ENCODE measurements around the gene SVEP1.

Gene SVEP1

DNA sequence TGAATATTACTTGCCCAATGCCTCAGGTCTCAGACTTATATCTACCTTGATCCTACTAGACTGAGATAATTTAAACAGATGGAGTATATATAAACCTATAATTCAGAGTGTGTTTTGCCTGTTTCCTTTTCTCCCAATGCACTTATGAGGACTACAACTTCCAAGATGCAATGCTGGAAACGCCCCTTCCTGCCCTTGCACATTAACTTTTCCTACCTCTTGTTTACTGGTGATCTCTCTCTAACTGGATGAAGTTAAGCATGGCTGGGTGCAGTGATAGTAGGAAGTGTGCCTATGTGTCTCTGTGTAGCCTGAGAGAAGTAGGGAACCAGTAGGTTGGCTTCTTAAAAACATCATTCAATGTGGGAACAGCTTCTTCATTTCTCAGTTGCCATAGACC lies 115.2 kb downstream of the SVEP1 start:
- no peaks in the 10 kb centered on the region for H3K9me3 ChIP-seq (ENCODE audit: control insufficient read depth, low read length)
- TF ChIP-seq, protein P1, sequence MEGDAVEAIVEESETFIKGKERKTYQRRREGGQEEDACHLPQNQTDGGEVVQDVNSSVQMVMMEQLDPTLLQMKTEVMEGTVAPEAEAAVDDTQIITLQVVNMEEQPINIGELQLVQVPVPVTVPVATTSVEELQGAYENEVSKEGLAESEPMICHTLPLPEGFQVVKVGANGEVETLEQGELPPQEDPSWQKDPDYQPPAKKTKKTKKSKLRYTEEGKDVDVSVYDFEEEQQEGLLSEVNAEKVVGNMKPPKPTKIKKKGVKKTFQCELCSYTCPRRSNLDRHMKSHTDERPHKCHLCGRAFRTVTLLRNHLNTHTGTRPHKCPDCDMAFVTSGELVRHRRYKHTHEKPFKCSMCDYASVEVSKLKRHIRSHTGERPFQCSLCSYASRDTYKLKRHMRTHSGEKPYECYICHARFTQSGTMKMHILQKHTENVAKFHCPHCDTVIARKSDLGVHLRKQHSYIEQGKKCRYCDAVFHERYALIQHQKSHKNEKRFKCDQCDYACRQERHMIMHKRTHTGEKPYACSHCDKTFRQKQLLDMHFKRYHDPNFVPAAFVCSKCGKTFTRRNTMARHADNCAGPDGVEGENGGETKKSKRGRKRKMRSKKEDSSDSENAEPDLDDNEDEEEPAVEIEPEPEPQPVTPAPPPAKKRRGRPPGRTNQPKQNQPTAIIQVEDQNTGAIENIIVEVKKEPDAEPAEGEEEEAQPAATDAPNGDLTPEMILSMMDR (IDR thresholded peaks at IDR 0.05): no peak

DNA sequence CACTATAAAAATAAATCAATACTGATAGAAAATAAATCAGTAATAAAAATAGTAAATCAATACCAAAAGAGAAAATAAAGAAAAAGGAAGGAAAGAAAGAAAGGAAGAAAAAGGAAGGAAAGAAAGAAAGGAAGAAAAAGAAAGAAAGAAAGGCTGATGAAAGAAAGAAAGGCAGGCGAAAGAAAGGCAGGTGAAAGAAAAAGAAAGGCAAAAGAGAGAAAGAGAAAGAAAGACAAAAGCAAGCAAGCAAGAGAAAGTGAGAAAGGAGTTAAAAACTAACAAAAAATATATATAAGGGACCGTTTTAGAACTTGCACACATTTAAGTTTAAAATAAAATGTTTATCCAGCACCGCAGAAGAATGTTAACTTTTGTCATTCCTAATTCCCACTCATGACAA lies 116.0 kb downstream of the SVEP1 start:
- H3K4me3 ChIP-seq (ENCODE audit: low read depth, low read length): no peak overlapping the region
- no peak overlapping the region for H3K9ac ChIP-seq
- H3K27me3 ChIP-seq (ENCODE audit: control insufficient read depth, insufficient read depth, low read length): no peaks in the 10 kb centered on the region
- H2AFZ ChIP-seq: no peak overlapping the region
- H3K79me2 ChIP-seq: no peaks in the 10 kb centered on the region
- no peak overlapping the region for H3K4me2 ChIP-seq (ENCODE audit: low read length)
- TF ChIP-seq, protein P1 (IDR thresholded peaks at IDR 0.05): no peak
- H3K4me1 ChIP-seq: no peaks in the 10 kb centered on the region
- no peaks in the 10 kb centered on the region for H3K9me3 ChIP-seq (ENCODE audit: control insufficient read depth, low read length)
- H3K36me3 ChIP-seq (ENCODE audit: control insufficient read depth, insufficient read depth, low read length): no peaks in the 10 kb centered on the region
- no peak overlapping the region for H3K27ac ChIP-seq

More for the DNA sequence above, 115.2 kb downstream of the SVEP1 start:
- Histone ChIP-seq H3K9ac (no peak overlapping the region), H2AFZ (no peak overlapping the region), H3K4me3 (ENCODE audit: low read depth, low read length) (no peak overlapping the region), H3K27me3 (ENCODE audit: control insufficient read depth, insufficient read depth, low read length) (no peaks in the 10 kb centered on the region), H3K4me2 (ENCODE audit: low read length) (no peak overlapping the region), H3K36me3 (ENCODE audit: control insufficient read depth, insufficient read depth, low read length) (no peaks in the 10 kb centered on the region), H3K79me2 (no peaks in the 10 kb centered on the region), H3K27ac (no peak overlapping the region), H3K4me1 (no peaks in the 10 kb centered on the region)

DNA sequence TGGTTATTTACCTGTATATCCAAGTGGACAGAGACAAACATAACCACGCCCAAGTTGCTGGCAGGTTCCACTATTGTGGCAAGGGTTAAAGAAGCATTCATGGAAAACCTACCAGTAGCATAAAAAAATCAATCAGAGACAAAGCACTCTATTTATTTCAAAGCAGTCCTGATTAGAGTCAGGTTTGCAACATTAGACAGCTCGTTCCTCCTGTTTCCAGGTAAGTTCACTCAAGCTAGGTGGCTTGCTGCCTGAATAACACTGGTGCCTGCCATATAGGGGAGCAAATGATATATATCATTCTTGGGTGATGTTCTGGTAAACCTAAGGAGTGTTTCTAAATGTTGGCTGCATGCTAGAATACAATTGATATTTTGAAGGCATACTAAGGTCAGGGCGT lies 122.3 kb downstream of the SVEP1 start:
- no peak overlapping the region for H3K9ac ChIP-seq
- no peak overlapping the region for H3K27ac ChIP-seq
- no peak overlapping the region for H3K4me3 ChIP-seq (ENCODE audit: low read depth, low read length)
- no peaks in the 10 kb centered on the region for H3K36me3 ChIP-seq (ENCODE audit: control insufficient read depth, insufficient read depth, low read length)
- H3K9me3 ChIP-seq (ENCODE audit: control insufficient read depth, low read length): no peaks in the 10 kb centered on the region
- H3K4me2 ChIP-seq (ENCODE audit: low read length): no peak overlapping the region
- no peaks in the 10 kb centered on the region for H3K79me2 ChIP-seq
- no peaks in the 10 kb centered on the region for H3K4me1 ChIP-seq
- no peak overlapping the region for H2AFZ ChIP-seq
- TF ChIP-seq, protein P1 (IDR thresholded peaks at IDR 0.05): no peak
- H3K27me3 ChIP-seq (ENCODE audit: control insufficient read depth, insufficient read depth, low read length): no peaks in the 10 kb centered on the region

DNA sequence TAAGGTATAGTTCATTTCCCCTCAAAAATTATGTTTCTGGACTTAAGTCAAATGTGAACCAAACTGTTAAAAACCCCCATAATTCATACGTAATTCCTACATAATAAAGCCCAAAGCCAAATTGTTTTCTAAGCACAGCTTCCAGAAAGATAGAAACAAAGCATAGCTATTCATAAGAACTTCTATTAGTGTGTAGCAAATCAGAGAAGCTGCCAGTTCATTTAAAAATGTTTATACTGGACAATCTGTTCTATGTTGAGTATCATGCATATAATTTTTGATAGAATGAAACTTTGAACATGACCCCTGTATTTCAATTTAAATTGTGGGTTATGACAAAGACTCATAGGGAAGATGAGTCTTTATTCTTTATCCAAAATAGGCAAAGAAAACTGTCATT lies 122.9 kb downstream of the SVEP1 start:
- H3K4me3 ChIP-seq (ENCODE audit: low read depth, low read length): no peak overlapping the region
- H3K9ac ChIP-seq: no peak overlapping the region
- no peaks in the 10 kb centered on the region for H3K27me3 ChIP-seq (ENCODE audit: control insufficient read depth, insufficient read depth, low read length)
- no peaks in the 10 kb centered on the region for H3K9me3 ChIP-seq (ENCODE audit: control insufficient read depth, low read length)
- H3K4me2 ChIP-seq (ENCODE audit: low read length): no peak overlapping the region
- H3K4me1 ChIP-seq: no peaks in the 10 kb centered on the region
- no peak overlapping the region for H3K27ac ChIP-seq
- no peaks in the 10 kb centered on the region for H3K79me2 ChIP-seq
- no peak overlapping the region for H2AFZ ChIP-seq
- TF ChIP-seq, protein P1 (IDR thresholded peaks at IDR 0.05): no peak
- H3K36me3 ChIP-seq (ENCODE audit: control insufficient read depth, insufficient read depth, low read length): no peaks in the 10 kb centered on the region

DNA sequence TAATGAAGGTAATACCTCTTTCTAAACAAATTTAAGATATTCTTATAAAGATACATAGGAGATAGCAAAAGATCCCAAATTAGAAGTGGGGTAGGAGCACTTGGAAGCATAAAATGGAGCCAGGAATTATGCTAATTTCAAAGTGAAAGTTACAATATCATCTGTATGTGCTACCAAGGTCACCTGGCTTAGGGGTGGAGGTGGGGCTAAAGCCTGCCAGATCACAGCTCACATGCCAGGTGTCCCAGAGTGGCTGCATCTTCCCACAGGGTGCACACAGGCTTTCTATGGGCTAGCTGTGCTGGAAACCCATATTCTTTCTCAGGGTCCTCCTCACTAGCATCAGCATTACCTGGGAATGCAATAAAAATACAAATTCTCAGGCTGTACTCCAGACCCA lies 123.7 kb downstream of the SVEP1 start:
- no peaks in the 10 kb centered on the region for H3K9me3 ChIP-seq (ENCODE audit: control insufficient read depth, low read length)
- no peak overlapping the region for H3K4me2 ChIP-seq (ENCODE audit: low read length)
- no peak overlapping the region for H3K4me3 ChIP-seq (ENCODE audit: low read depth, low read length)
- H3K36me3 ChIP-seq (ENCODE audit: control insufficient read depth, insufficient read depth, low read length): no peaks in the 10 kb centered on the region
- H3K9ac ChIP-seq: no peak overlapping the region
- H3K27ac ChIP-seq: no peak overlapping the region
- no peaks in the 10 kb centered on the region for H3K27me3 ChIP-seq (ENCODE audit: control insufficient read depth, insufficient read depth, low read length)
- H3K4me1 ChIP-seq: no peaks in the 10 kb centered on the region
- H2AFZ ChIP-seq: no peak overlapping the region
- H3K79me2 ChIP-seq: no peaks in the 10 kb centered on the region
- TF ChIP-seq, protein P1 (IDR thresholded peaks at IDR 0.05): no peak
